ENCODE data around the gene SYMPK.
A peak's percentile ranks its signal among the peaks of the same experiment; 100 is the strongest.

Gene SYMPK

GRCh38 chr19:45793876-45794275 is 69.1 kb downstream of the SYMPK start:
- Histone ChIP-seq H3K27me3 (ENCODE audit: insufficient read depth, low read depth, severe bottlenecking) (no peaks in the 10 kb centered on the region), H3K36me3 (peaks cover 18% of the 10 kb centered on the region), H3K4me3 (ENCODE audit: low read depth, low read length) (no peak overlapping the region), H3K27ac (no peak overlapping the region), H3K9me3 (ENCODE audit: severe bottlenecking) (no peaks in the 10 kb centered on the region)
- no peak for DNase-seq
- no peak for TF ChIP-seq CTCF (IDR thresholded peaks at IDR 0.05; ENCODE audit: low read depth, low read length)

GRCh38 chr19:45793178-45793564 is 69.8 kb downstream of the SYMPK start:
- no peak overlapping the region; the same call in 1 of the 2 replicates for H3K4me3 ChIP-seq (ENCODE audit: low read depth, low read length)
- H3K27me3 ChIP-seq (ENCODE audit: insufficient read depth, low read depth, severe bottlenecking): no peaks in the 10 kb centered on the region
- peaks cover 24% of the 10 kb centered on the region for H3K36me3 ChIP-seq
- DNase-seq: no peak
- no peaks in the 10 kb centered on the region for H3K9me3 ChIP-seq (ENCODE audit: severe bottlenecking)
- TF ChIP-seq CTCF (IDR thresholded peaks at IDR 0.05; ENCODE audit: low read depth, low read length): no peak
- H3K27ac ChIP-seq: peak overlapping the region; percentile 23; the same call in 1 of the 2 replicates

GRCh38 chr19:45792470-45793177 is 70.3 kb downstream of the SYMPK start, which contains the start of gene DMWD:
Gene DMWD, minus strand, starts transcription at chr19:45792845. Its CDS starts 89 bp downstream, at chr19:45792756.
- Histone ChIP-seq H3K9me3 (ENCODE audit: severe bottlenecking) (no peaks in the 10 kb centered on the region), H3K27me3 (ENCODE audit: insufficient read depth, low read depth, severe bottlenecking) (no peaks in the 10 kb centered on the region), H3K27ac (peak within 1 kb of the TSS; percentile 86)

GRCh38 chr19:45791744-45792469 is 71.0 kb downstream of the SYMPK start:
- Histone ChIP-seq H3K27ac (peak overlapping the region; percentile 86; the same call in 1 of the 2 replicates), H3K27me3 (ENCODE audit: insufficient read depth, low read depth, severe bottlenecking) (no peaks in the 10 kb centered on the region), H3K36me3 (peaks cover 35% of the 10 kb centered on the region), H3K9me3 (ENCODE audit: severe bottlenecking) (no peaks in the 10 kb centered on the region), H3K4me3 (ENCODE audit: low read depth, low read length) (peak overlapping the region; percentile 56)
- no peak for DNase-seq
- TF ChIP-seq CTCF (IDR thresholded peaks at IDR 0.05; ENCODE audit: low read depth, low read length): no peak

More at GRCh38 chr19:45792470-45793177, 70.3 kb downstream of the SYMPK start, which contains the start of gene DMWD:
- Histone ChIP-seq H3K36me3 (peaks cover 28% of the 10 kb centered on the region), H3K4me3 (ENCODE audit: low read depth, low read length) (peak within 1 kb of the TSS; percentile 56)
- DNase-seq: peak; percentile 99
- no peak for TF ChIP-seq CTCF (IDR thresholded peaks at IDR 0.05; ENCODE audit: low read depth, low read length)

GRCh38 chr19:45790942-45791341 is 72.0 kb downstream of the SYMPK start:
- no peak overlapping the region for H3K4me3 ChIP-seq (ENCODE audit: low read depth, low read length)
- H3K27me3 ChIP-seq (ENCODE audit: insufficient read depth, low read depth, severe bottlenecking): no peaks in the 10 kb centered on the region
- H3K36me3 ChIP-seq: peaks cover 43% of the 10 kb centered on the region
- H3K9me3 ChIP-seq (ENCODE audit: severe bottlenecking): no peaks in the 10 kb centered on the region
- no peak for DNase-seq
- no peak for TF ChIP-seq CTCF (IDR thresholded peaks at IDR 0.05; ENCODE audit: low read depth, low read length)
- H3K27ac ChIP-seq: no peak overlapping the region
